Trophoblast cell (in vitro differentiated cells and primary cell): ENCODE results near the gene CDC37.

Experiments
- DNase-seq, 2 donors: peaks; one replicate each; pipeline ENCODE4 v3.0.0-alpha.2; 2016
- H2AFZ ChIP-seq: 2 replicates; pipeline ENCODE4 v1.6.1; 2013; ENCODE audit warnings: low read length, moderate library complexity, mild to moderate bottlenecking; ENCODE audit not compliant: insufficient read depth, poor library complexity
- H2AK5ac ChIP-seq: 2 replicates; pipeline ENCODE4 v1.6.1; 2013; ENCODE audit warnings: mild to moderate bottlenecking, low read length
- H2BK120ac ChIP-seq: 2 replicates; pipeline ENCODE4 v1.6.1; 2013; ENCODE audit warnings: low read length, mild to moderate bottlenecking, moderate library complexity; ENCODE audit not compliant: insufficient read depth, poor library complexity
- H2BK12ac ChIP-seq: 2 replicates; pipeline ENCODE4 v1.6.1; 2013; ENCODE audit warnings: mild to moderate bottlenecking, low read length, moderate library complexity
- H2BK5ac ChIP-seq: 2 replicates; pipeline ENCODE4 v1.6.1; 2013; ENCODE audit warnings: low read length, low read depth, moderate library complexity, mild to moderate bottlenecking; ENCODE audit not compliant: poor library complexity
- H3K14ac ChIP-seq: 2 replicates; pipeline ENCODE4 v1.6.1; 2013; ENCODE audit warnings: mild to moderate bottlenecking, low read length
- H3K18ac ChIP-seq: 2 replicates; pipeline ENCODE4 v1.6.1; 2013; ENCODE audit warnings: mild to moderate bottlenecking, low read length
- H3K23ac ChIP-seq: 2 replicates; pipeline ENCODE4 v1.6.1; 2013; ENCODE audit warnings: low read length
- H3K27ac ChIP-seq: 2 replicates; pipeline ENCODE4 v1.5.1; 2013; ENCODE audit warnings: low read depth, mild to moderate bottlenecking, inconsistent platforms, low read length, moderate library complexity
- H3K27me3 ChIP-seq: 2 replicates; pipeline ENCODE4 v1.6.1; 2013; ENCODE audit warnings: inconsistent platforms, mild to moderate bottlenecking, low read length, moderate library complexity; ENCODE audit not compliant: insufficient read depth
- H3K36me3 ChIP-seq, 2 experiments: 1 replicate in 1 of 2; 2 replicates in 1 of 2; pipeline ENCODE4 v1.6.1; 2013; ENCODE audit warnings: low read length in 2 of 2, mild to moderate bottlenecking in 2 of 2, moderate library complexity in 1 of 2; ENCODE audit not compliant: insufficient read depth in 2 of 2, control insufficient read depth in 1 of 2
- H3K4ac ChIP-seq: 2 replicates; pipeline ENCODE4 v1.6.1; 2013; ENCODE audit warnings: low read depth, mild to moderate bottlenecking, low read length, moderate library complexity
- H3K4me1 ChIP-seq, 2 experiments: 1 replicate in 1 of 2; 2 replicates in 1 of 2; pipeline ENCODE4 v1.6.1; 2013; ENCODE audit warnings: low read length in 2 of 2, mild to moderate bottlenecking in 2 of 2, moderate library complexity in 1 of 2; ENCODE audit not compliant: insufficient read depth in 2 of 2, control insufficient read depth in 1 of 2
- H3K4me2 ChIP-seq: 2 replicates; pipeline ENCODE4 v1.6.1; 2013; ENCODE audit warnings: inconsistent platforms, mild to moderate bottlenecking, low read length, moderate library complexity
- H3K4me3 ChIP-seq: 2 replicates; pipeline ENCODE4 v1.5.1; 2013; ENCODE audit warnings: mild to moderate bottlenecking, low read depth, low read length, inconsistent platforms
- H3K79me1 ChIP-seq: one replicate; pipeline ENCODE4 v1.6.1; 2013; ENCODE audit warnings: low read length
- H3K79me2 ChIP-seq: 2 replicates; pipeline ENCODE4 v1.6.1; 2013; ENCODE audit warnings: low read length, mild to moderate bottlenecking; ENCODE audit not compliant: control insufficient read depth, insufficient read depth, poor library complexity
- H3K9ac ChIP-seq: 2 replicates; pipeline ENCODE4 v1.6.1; 2013; ENCODE audit warnings: mild to moderate bottlenecking, low read length
- H3K9me3 ChIP-seq: 2 replicates; pipeline ENCODE4 v1.6.1; 2013; ENCODE audit warnings: low read depth, mild to moderate bottlenecking, control low read depth, inconsistent platforms, low read length; ENCODE audit not compliant: insufficient read depth
- H4K12ac ChIP-seq: 2 replicates; pipeline ENCODE4 v1.6.1; 2013; ENCODE audit warnings: low read depth, mild to moderate bottlenecking, low read length, moderate library complexity
- H4K8ac ChIP-seq: 2 replicates; pipeline ENCODE4 v1.6.1; 2013; ENCODE audit warnings: low read depth, mild to moderate bottlenecking, low read length, moderate library complexity
- H4K91ac ChIP-seq: one replicate; pipeline ENCODE4 v1.6.1; 2013; ENCODE audit warnings: low read depth, mild to moderate bottlenecking, low read length, moderate library complexity
- WGBS: extraction: QIAGEN DNeasy Blood & Tissue Kit; methylation state at CpG from one replicate; pipeline ENCODE4 v1.1.7; 2013; ENCODE audit warnings: missing lambda C conversion rate; ENCODE audit not compliant: insufficient read length, insufficient coverage; ENCODE audit errors: extremely low coverage; 5-methylcytosine and 5-hydroxymethylcytosine counted together

The CDC37 gene

GRCh38 chr19:10442698-10443097 lies 39.4 kb upstream of the CDC37 start:
- Histone ChIP-seq H2BK12ac (no peak overlapping the region), H4K8ac (no peak overlapping the region), H3K36me3 (no peaks in the 10 kb centered on the region)

GRCh38 chr19:10439588-10439987 lies 36.2 kb upstream of the CDC37 start:
- H2AK5ac ChIP-seq = no peak overlapping the region
- H3K9ac ChIP-seq = no peak overlapping the region
- no peak overlapping the region for H3K14ac ChIP-seq
- H3K18ac ChIP-seq = no peak overlapping the region
- no peaks in the 10 kb centered on the region for H3K4me1 ChIP-seq
- H3K79me2 ChIP-seq = no peaks in the 10 kb centered on the region
- H2BK5ac ChIP-seq = no peak overlapping the region
- no peak overlapping the region for H3K27ac ChIP-seq
- no peak overlapping the region for H3K4ac ChIP-seq
- H4K8ac ChIP-seq = no peak overlapping the region
- no peak overlapping the region for H2BK12ac ChIP-seq
- H3K23ac ChIP-seq = no peak overlapping the region
- no peak overlapping the region for H2BK120ac ChIP-seq
- H3K9me3 ChIP-seq = no peaks in the 10 kb centered on the region
- no peak overlapping the region for H3K4me3 ChIP-seq
- no peak overlapping the region for H4K12ac ChIP-seq
- DNase-seq = no peak
- no peaks in the 10 kb centered on the region for H3K79me1 ChIP-seq
- no peaks in the 10 kb centered on the region for H3K27me3 ChIP-seq
- WGBS = no CpG with 5 or more reads among the region's 5 CpGs
- H3K36me3 ChIP-seq = no peaks in the 10 kb centered on the region
- no peak overlapping the region for H3K4me2 ChIP-seq
- H2AFZ ChIP-seq = no peak overlapping the region
- no peak overlapping the region for H4K91ac ChIP-seq

More at GRCh38 chr19:10442698-10443097, 39.4 kb upstream of the CDC37 start:
- Histone ChIP-seq H3K9ac (no peak overlapping the region), H4K12ac (no peak overlapping the region), H2AK5ac (no peak overlapping the region), H2AFZ (no peak overlapping the region), H3K9me3 (peaks cover 2% of the 10 kb centered on the region), H3K18ac (no peak overlapping the region), H3K4me2 (no peak overlapping the region), H4K91ac (no peak overlapping the region), H3K27me3 (no peaks in the 10 kb centered on the region), H3K79me2 (no peaks in the 10 kb centered on the region), H3K4ac (no peak overlapping the region), H2BK120ac (no peak overlapping the region), H3K4me1 (no peaks in the 10 kb centered on the region), H3K14ac (no peak overlapping the region), H3K27ac (no peak overlapping the region), H3K79me1 (no peaks in the 10 kb centered on the region), H3K23ac (no peak overlapping the region), H3K4me3 (no peak overlapping the region), H2BK5ac (no peak overlapping the region)
- DNase-seq = no peak
- WGBS = no CpG with 5 or more reads among the region's 3 CpGs

GRCh38 chr19:10433131-10433536 lies 29.8 kb upstream of the CDC37 start:
- H3K9me3 ChIP-seq = peaks cover 9% of the 10 kb centered on the region
- no peak overlapping the region for H2BK12ac ChIP-seq
- WGBS = no CpG with 5 or more reads among the region's 10 CpGs
- H3K79me2 ChIP-seq = peaks cover 2% of the 10 kb centered on the region
- H4K91ac ChIP-seq = no peak overlapping the region
- peaks cover 5 to 12% of the 10 kb centered on the region in 2 experiments for H3K4me1 ChIP-seq
- no peak overlapping the region for H4K12ac ChIP-seq
- no peak overlapping the region for H3K9ac ChIP-seq
- H3K27me3 ChIP-seq = peaks cover 24% of the 10 kb centered on the region
- H3K36me3 ChIP-seq = no peaks in the 10 kb centered on the region
- H3K4me2 ChIP-seq = no peak overlapping the region
- no peak overlapping the region for H3K27ac ChIP-seq
- no peak overlapping the region for H3K23ac ChIP-seq
- H3K18ac ChIP-seq = no peak overlapping the region
- peaks cover 2% of the 10 kb centered on the region for H3K79me1 ChIP-seq
- H3K14ac ChIP-seq = no peak overlapping the region
- H3K4ac ChIP-seq = no peak overlapping the region
- no peak overlapping the region for H2AK5ac ChIP-seq
- no peak overlapping the region for H2BK5ac ChIP-seq
- DNase-seq = no peak
- no peak overlapping the region for H4K8ac ChIP-seq
- H2AFZ ChIP-seq = no peak overlapping the region
- no peak overlapping the region for H2BK120ac ChIP-seq
- no peak overlapping the region for H3K4me3 ChIP-seq

GRCh38 chr19:10432736-10433130 lies 29.4 kb upstream of the CDC37 start:
- Histone ChIP-seq H2BK120ac (no peak overlapping the region), H3K36me3 (no peaks in the 10 kb centered on the region), H3K9me3 (peaks cover 9% of the 10 kb centered on the region), H2BK12ac (no peak overlapping the region), H3K18ac (no peak overlapping the region), H3K14ac (no peak overlapping the region), H2BK5ac (no peak overlapping the region), H3K9ac (no peak overlapping the region), H2AK5ac (no peak overlapping the region), H4K8ac (no peak overlapping the region), H3K27me3 (peaks cover 24% of the 10 kb centered on the region), H3K23ac (no peak overlapping the region), H2AFZ (no peak overlapping the region), H3K4me1 (peaks cover 5 to 12% of the 10 kb centered on the region in 2 experiments), H3K4ac (no peak overlapping the region), H3K27ac (no peak overlapping the region), H4K91ac (no peak overlapping the region), H3K79me2 (peaks cover 2% of the 10 kb centered on the region), H4K12ac (no peak overlapping the region), H3K79me1 (peaks cover 2% of the 10 kb centered on the region), H3K4me3 (no peak overlapping the region), H3K4me2 (no peak overlapping the region)
- DNase-seq = no peak
- no CpG with 5 or more reads among the region's 2 CpGs for WGBS
